Measurements from ENCODE around the gene PRKD3. TPM values are rescaled to one million over a fixed set of nuclear protein-coding genes. Genes with fewer than 3 reads are reported as not detected.
A peak's percentile ranks its signal among the peaks of the same experiment; 100 is the strongest.

PRKD3 gene
- total and polyA plus RNA-seq, 2 donors = 12.6 to 32.6 TPM

GRCh38 chr2:37349231-37349860 is 24.7 kb upstream of the PRKD3 start:
- Histone ChIP-seq H3K27ac (ENCODE audit: low read depth in 1 of 2, low read length in 1 of 2) (no peak overlapping the region), H3K9me3 (ENCODE audit: control insufficient read depth in 2 of 2, insufficient read depth in 1 of 2, low read length in 1 of 2) (no peaks in the 10 kb centered on the region), H3K36me3 (ENCODE audit: control insufficient read depth in 2 of 2, insufficient read depth in 2 of 2, low read length in 1 of 2) (no peaks in the 10 kb centered on the region), H3K27me3 (ENCODE audit: control insufficient read depth in 2 of 2, insufficient read depth in 1 of 2, low read length in 1 of 2) (peaks cover 9 to 17% of the 10 kb centered on the region in 2 donors), H3K4me1 (ENCODE audit: control insufficient read depth in 2 of 2, insufficient read depth in 2 of 2, low read length in 2 of 2) (peaks cover 9 to 14% of the 10 kb centered on the region in 2 donors), H3K4me3 (ENCODE audit: low read length in 2 of 2) (no peak overlapping the region)
- no peak for DNase-seq (ENCODE audit: low read depth in 6 of 9, low spot score in 9 of 9)
- 60% methylated on average over 3 of the region's 3 CpGs for WGBS

GRCh38 chr2:37348155-37348554 is 23.5 kb upstream of the PRKD3 start:
- Histone ChIP-seq H3K27me3 (ENCODE audit: control insufficient read depth in 2 of 2, insufficient read depth in 1 of 2, low read length in 1 of 2) (peaks cover 13 to 26% of the 10 kb centered on the region in 2 donors), H3K4me1 (ENCODE audit: control insufficient read depth in 2 of 2, insufficient read depth in 2 of 2, low read length in 2 of 2) (peaks cover 9 to 18% of the 10 kb centered on the region in 2 donors), H3K36me3 (ENCODE audit: control insufficient read depth in 2 of 2, insufficient read depth in 2 of 2, low read length in 1 of 2) (no peaks in the 10 kb centered on the region), H3K9me3 (ENCODE audit: control insufficient read depth in 2 of 2, insufficient read depth in 1 of 2, low read length in 1 of 2) (no peaks in the 10 kb centered on the region), H3K4me3 (ENCODE audit: low read length in 2 of 2) (no peak overlapping the region), H3K27ac (ENCODE audit: low read depth in 1 of 2, low read length in 1 of 2) (no peak overlapping the region)
- no peak for DNase-seq (ENCODE audit: low read depth in 6 of 9, low spot score in 9 of 9)
- 70% methylated on average over 5 of the region's 5 CpGs for WGBS

- peak within 1 kb of the TSS in 1 of 2 donors; percentile 20 for H3K27ac ChIP-seq (ENCODE audit: low read depth in 1 of 2, low read length in 1 of 2)
- peaks cover 9 to 18% of the 10 kb centered on the region in 2 donors for H3K4me1 ChIP-seq (ENCODE audit: control insufficient read depth in 2 of 2, insufficient read depth in 2 of 2, low read length in 2 of 2)
- DNase-seq (ENCODE audit: low read depth in 6 of 9, low spot score in 9 of 9) = peak in 4 of 9 donors; percentile 12 to 65 (median 38)
Observed at GRCh38 chr2:37344453-37345361, 20.1 kb upstream of the PRKD3 start, which contains the start of gene QPCT. Gene QPCT, plus strand, starts transcription at chr2:37344630. Its CDS starts 102 bp downstream, at chr2:37344732.

GRCh38 chr2:37343537-37344434 is 19.2 kb upstream of the PRKD3 start:
- DNase-seq (ENCODE audit: low read depth in 6 of 9, low spot score in 9 of 9) = no peak
- Histone ChIP-seq H3K27me3 (ENCODE audit: control insufficient read depth in 2 of 2, insufficient read depth in 1 of 2, low read length in 1 of 2) (peaks cover 13 to 30% of the 10 kb centered on the region in 2 donors), H3K36me3 (ENCODE audit: control insufficient read depth in 2 of 2, insufficient read depth in 2 of 2, low read length in 1 of 2) (no peaks in the 10 kb centered on the region), H3K4me3 (ENCODE audit: low read length in 2 of 2) (peak overlapping the region; percentile 37 to 55), H3K27ac (ENCODE audit: low read depth in 1 of 2, low read length in 1 of 2) (no peak overlapping the region), H3K4me1 (ENCODE audit: control insufficient read depth in 2 of 2, insufficient read depth in 2 of 2, low read length in 2 of 2) (peaks cover 9 to 14% of the 10 kb centered on the region in 2 donors), H3K9me3 (ENCODE audit: control insufficient read depth in 2 of 2, insufficient read depth in 1 of 2, low read length in 1 of 2) (no peaks in the 10 kb centered on the region)
- whole genome bisulfite sequencing = 94% methylated on average over 7 of the region's 7 CpGs

More at GRCh38 chr2:37344453-37345361, 20.1 kb upstream of the PRKD3 start, which contains the start of gene QPCT:
- H3K27me3 ChIP-seq (ENCODE audit: control insufficient read depth in 2 of 2, insufficient read depth in 1 of 2, low read length in 1 of 2) = peaks cover 13 to 30% of the 10 kb centered on the region in 2 donors
- WGBS = 2% methylated on average over 73 of the region's 73 CpGs
- no peaks in the 10 kb centered on the region for H3K9me3 ChIP-seq (ENCODE audit: control insufficient read depth in 2 of 2, insufficient read depth in 1 of 2, low read length in 1 of 2)
- no peaks in the 10 kb centered on the region for H3K36me3 ChIP-seq (ENCODE audit: control insufficient read depth in 2 of 2, insufficient read depth in 2 of 2, low read length in 1 of 2)
- peak within 1 kb of the TSS; percentile 37 to 55 for H3K4me3 ChIP-seq (ENCODE audit: low read length in 2 of 2)

- 93% methylated on average over 7 of the region's 7 CpGs for WGBS
- no peak for DNase-seq (ENCODE audit: low read depth in 6 of 9, low spot score in 9 of 9)
- Histone ChIP-seq H3K36me3 (ENCODE audit: control insufficient read depth in 2 of 2, insufficient read depth in 2 of 2, low read length in 1 of 2) (no peaks in the 10 kb centered on the region), H3K4me3 (ENCODE audit: low read length in 2 of 2) (no peak overlapping the region), H3K27ac (ENCODE audit: low read depth in 1 of 2, low read length in 1 of 2) (no peak overlapping the region), H3K4me1 (ENCODE audit: control insufficient read depth in 2 of 2, insufficient read depth in 2 of 2, low read length in 2 of 2) (peaks cover 9 to 14% of the 10 kb centered on the region in 2 donors), H3K9me3 (ENCODE audit: control insufficient read depth in 2 of 2, insufficient read depth in 1 of 2, low read length in 1 of 2) (no peaks in the 10 kb centered on the region), H3K27me3 (ENCODE audit: control insufficient read depth in 2 of 2, insufficient read depth in 1 of 2, low read length in 1 of 2) (peaks cover 13 to 30% of the 10 kb centered on the region in 2 donors)
Observed at GRCh38 chr2:37342591-37343220, 18.1 kb upstream of the PRKD3 start.

- Histone ChIP-seq H3K4me3 (ENCODE audit: low read length in 2 of 2) (no peak overlapping the region), H3K9me3 (ENCODE audit: control insufficient read depth in 2 of 2, insufficient read depth in 1 of 2, low read length in 1 of 2) (no peaks in the 10 kb centered on the region), H3K27ac (ENCODE audit: low read depth in 1 of 2, low read length in 1 of 2) (no peak overlapping the region), H3K4me1 (ENCODE audit: control insufficient read depth in 2 of 2, insufficient read depth in 2 of 2, low read length in 2 of 2) (peaks cover 9 to 14% of the 10 kb centered on the region in 2 donors), H3K27me3 (ENCODE audit: control insufficient read depth in 2 of 2, insufficient read depth in 1 of 2, low read length in 1 of 2) (peaks cover 10 to 25% of the 10 kb centered on the region in 2 donors), H3K36me3 (ENCODE audit: control insufficient read depth in 2 of 2, insufficient read depth in 2 of 2, low read length in 1 of 2) (no peaks in the 10 kb centered on the region)
- DNase-seq (ENCODE audit: low read depth in 6 of 9, low spot score in 9 of 9) = no peak
- WGBS = 89% methylated on average over 3 of the region's 3 CpGs
Observed at GRCh38 chr2:37340637-37341036, 16.0 kb upstream of the PRKD3 start.

- Histone ChIP-seq H3K27ac (ENCODE audit: low read depth in 1 of 2, low read length in 1 of 2) (no peak overlapping the region), H3K4me1 (ENCODE audit: control insufficient read depth in 2 of 2, insufficient read depth in 2 of 2, low read length in 2 of 2) (no peaks in the 10 kb centered on the region), H3K36me3 (ENCODE audit: control insufficient read depth in 2 of 2, insufficient read depth in 2 of 2, low read length in 1 of 2) (no peaks in the 10 kb centered on the region), H3K27me3 (ENCODE audit: control insufficient read depth in 2 of 2, insufficient read depth in 1 of 2, low read length in 1 of 2) (peaks cover 0 to 9% of the 10 kb centered on the region in 2 donors), H3K9me3 (ENCODE audit: control insufficient read depth in 2 of 2, insufficient read depth in 1 of 2, low read length in 1 of 2) (no peaks in the 10 kb centered on the region), H3K4me3 (ENCODE audit: low read length in 2 of 2) (no peak overlapping the region)
- DNase-seq (ENCODE audit: low read depth in 6 of 9, low spot score in 9 of 9) = no peak
- WGBS = 95% methylated on average over 4 of the region's 4 CpGs
Observed at GRCh38 chr2:37338933-37339332, 14.3 kb upstream of the PRKD3 start.

GRCh38 chr2:37337620-37338280 is 13.1 kb upstream of the PRKD3 start:
- 93% methylated on average over 7 of the region's 7 CpGs for WGBS
- Histone ChIP-seq H3K36me3 (ENCODE audit: control insufficient read depth in 2 of 2, insufficient read depth in 2 of 2, low read length in 1 of 2) (no peaks in the 10 kb centered on the region), H3K4me1 (ENCODE audit: control insufficient read depth in 2 of 2, insufficient read depth in 2 of 2, low read length in 2 of 2) (no peaks in the 10 kb centered on the region), H3K4me3 (ENCODE audit: low read length in 2 of 2) (no peak overlapping the region), H3K9me3 (ENCODE audit: control insufficient read depth in 2 of 2, insufficient read depth in 1 of 2, low read length in 1 of 2) (no peaks in the 10 kb centered on the region), H3K27me3 (ENCODE audit: control insufficient read depth in 2 of 2, insufficient read depth in 1 of 2, low read length in 1 of 2) (peaks cover 0 to 3% of the 10 kb centered on the region in 2 donors), H3K27ac (ENCODE audit: low read depth in 1 of 2, low read length in 1 of 2) (no peak overlapping the region)
- DNase-seq (ENCODE audit: low read depth in 6 of 9, low spot score in 9 of 9) = no peak

All from thymus (tissue), 11 donors.